HCT116 (cell line): ENCODE data around the gene USP15. TPM values are rescaled to one million over a fixed set of nuclear protein-coding genes. Genes with fewer than 3 reads are reported as not detected.

ENCODE experiments used
- ATAC-seq: fragments of 200-7000 bp; cut with Tn5 transposase; 2 replicates; pipeline ENCODE4 v1.9.1; 2020; ENCODE audit warnings: mild to moderate bottlenecking, moderate library complexity
- BruUV-seq: library from RNA; stranded (reverse); fragments of 400-500 nt; replicated peaks from 2 replicates; lab custom pipeline; 2021; lab: Mats Ljungman, UMichigan
- CTCF ChIA-PET: fragments of 300-600 bp; sonication (Branson Sonifier 250); formaldehyde crosslinking; loops from one replicate; lab custom pipeline; 2021; ENCODE audit warnings: antibody characterized with exemption; lab: Charles Lee
- POLR2A ChIA-PET: fragments of 300-600, 350-600 bp; sonication (Branson Sonifier 250); formaldehyde crosslinking; loops from one replicate; lab custom pipeline; 2021; ENCODE audit warnings: antibody characterized with exemption; lab: Charles Lee
- RAD21 ChIA-PET, 2 experiments: fragments of 300-600 bp; sonication (Branson Sonifier 250); formaldehyde crosslinking; loops; one replicate each; lab custom pipeline; 2023; ENCODE audit warnings: low total read pairs in 2 of 2; ENCODE audit not compliant: uncharacterized antibody in 2 of 2, unreplicated experiment in 2 of 2, low non-redundant PET in 1 of 2; lab: Charles Lee
- DNase-seq: peaks from one replicate; pipeline ENCODE4 v3.0.0-alpha.2; 2010; ENCODE audit warnings: low read depth, low spot score
- H2AFZ ChIP-seq: fragments of 200-600 bp; shearing (Covaris generic), sonication (generic); 2 replicates; pipeline ENCODE4 v1.6.1; 2017; ENCODE audit warnings: low read depth, mixed run types, mixed read lengths, antibody characterized with exemption, low read length; ENCODE audit not compliant: poor library complexity, severe bottlenecking
- H3K27ac ChIP-seq: 2 replicates; pipeline ENCODE4 v1.5.1; 2012; ENCODE audit warnings: low read depth, low read length
- H3K27me3 ChIP-seq: fragments of 200-600 bp; sonication (generic); 2 replicates; pipeline ENCODE4 v1.6.1; 2016; ENCODE audit warnings: mixed run types, low read length, mixed read lengths; ENCODE audit not compliant: insufficient read depth
- H3K36me3 ChIP-seq, 2 experiments: fragments of 200-500 bp in 1 of 2; fragments of 200-600 bp in 1 of 2; sonication (Bioruptor generic) in 1 of 2; sonication (generic) in 1 of 2; 2 replicates each; pipeline versions ENCODE4 v1.5.1 to v1.6.1; 2014 to 2016; ENCODE audit warnings: low read length in 2 of 2, inconsistent platforms in 1 of 2, mixed read lengths in 1 of 2, mixed run types in 1 of 2; ENCODE audit not compliant: insufficient read depth in 2 of 2, control insufficient read depth in 1 of 2
- H3K4me1 ChIP-seq, 2 experiments: fragments of 200-600 bp in 1 of 2; sonication (generic) in 1 of 2; 2 replicates each; pipeline versions ENCODE4 v1.5.1 to v1.6.1; 2012 to 2017; ENCODE audit warnings: low read length in 2 of 2, inconsistent platforms in 1 of 2, mild to moderate bottlenecking in 1 of 2, mixed read lengths in 1 of 2, mixed run types in 1 of 2, moderate library complexity in 1 of 2; ENCODE audit not compliant: insufficient read depth in 2 of 2, control insufficient read depth in 1 of 2
- H3K4me2 ChIP-seq: fragments of 200-600 bp; sonication (generic); 2 replicates; pipeline ENCODE4 v1.6.1; 2017; ENCODE audit warnings: mixed run types, low read length, mixed read lengths
- H3K4me3 ChIP-seq, 2 experiments: fragments of 200-600 bp in 1 of 2; sonication (generic) in 1 of 2; replicated peaks in 1 of 2; 2 replicates each; pipeline ENCODE4 v1.5.1; 2011 to 2016; ENCODE audit warnings: low read length in 2 of 2, control low read depth in 1 of 2, low read depth in 1 of 2, mild to moderate bottlenecking in 1 of 2, mixed read lengths in 1 of 2, mixed run types in 1 of 2
- H3K79me2 ChIP-seq: fragments of 200-600 bp; sonication (generic); 2 replicates; pipeline ENCODE4 v1.6.1; 2017; ENCODE audit warnings: mild to moderate bottlenecking, mixed run types, low read length, moderate library complexity, mixed read lengths; ENCODE audit not compliant: insufficient read depth
- H3K9ac ChIP-seq: fragments of 200-600 bp; sonication (generic); 2 replicates; pipeline ENCODE4 v1.6.1; 2016; ENCODE audit warnings: low read length, mixed read lengths
- H3K9me2 ChIP-seq: fragments of 200-600 bp; sonication (generic), shearing (Covaris generic); 2 replicates; pipeline ENCODE4 v1.6.1; 2017; ENCODE audit warnings: mixed run types, mild to moderate bottlenecking, moderate library complexity; ENCODE audit not compliant: insufficient read depth
- H3K9me3 ChIP-seq, 2 experiments: fragments of 200-500 bp in 1 of 2; fragments of 200-600 bp in 1 of 2; sonication (Bioruptor generic) in 1 of 2; sonication (generic) in 1 of 2; 2 replicates each; pipeline ENCODE4 v1.6.1; 2014 to 2017; ENCODE audit warnings: low read length in 2 of 2, mixed read lengths in 2 of 2, inconsistent platforms in 1 of 2, low read depth in 1 of 2, mild to moderate bottlenecking in 1 of 2, mixed run types in 1 of 2, moderate library complexity in 1 of 2; ENCODE audit not compliant: control insufficient read depth in 1 of 2, insufficient read depth in 1 of 2
- H4K20me1 ChIP-seq: fragments of 200-600 bp; sonication (generic), shearing (Covaris generic); 2 replicates; pipeline ENCODE4 v1.6.1; 2017; ENCODE audit warnings: mixed run types, mild to moderate bottlenecking, moderate library complexity; ENCODE audit not compliant: insufficient read depth
- CBX3 ChIP-seq: IDR thresholded peaks from 2 replicates; pipeline ENCODE4 v1.6.1; 2012; ENCODE audit warnings: low read depth
- CEBPB ChIP-seq: IDR thresholded peaks from 2 replicates; pipeline ENCODE4 v1.6.1; 2012; ENCODE audit warnings: low read depth
- EGR1 ChIP-seq: IDR thresholded peaks from 2 replicates; pipeline ENCODE4 v1.6.1; 2012; ENCODE audit warnings: low read depth
- ELF1 ChIP-seq: IDR thresholded peaks from 2 replicates; pipeline ENCODE4 v1.6.1; 2012; ENCODE audit warnings: low read depth, borderline replicate concordance
- EZH2phosphoT487 ChIP-seq: fragments of 200-600 bp; IDR thresholded peaks from 2 replicates; pipeline ENCODE4 v1.6.1; 2018; ENCODE audit warnings: antibody characterized with exemption, borderline replicate concordance
- POLR2A ChIP-seq: IDR thresholded peaks from 2 replicates; pipeline ENCODE4 v1.7.0; 2011; ENCODE audit warnings: borderline replicate concordance; ENCODE audit not compliant: insufficient read depth, insufficient read length; ENCODE audit errors: extremely low read depth
- POLR2AphosphoS5 ChIP-seq: IDR thresholded peaks from 2 replicates; pipeline ENCODE4 v1.6.1; 2011; ENCODE audit warnings: mild to moderate bottlenecking, low read depth, low read length, moderate library complexity
- RAD21 ChIP-seq: IDR thresholded peaks from 2 replicates; pipeline ENCODE4 v1.6.1; 2012; ENCODE audit warnings: low read depth, mild to moderate bottlenecking
- SP1 ChIP-seq: IDR thresholded peaks from 2 replicates; pipeline ENCODE4 v1.6.1; 2012; ENCODE audit warnings: low read depth
- YY1 ChIP-seq: IDR thresholded peaks from 2 replicates; pipeline ENCODE4 v1.6.1; 2011; ENCODE audit warnings: low read length, low read depth, moderate library complexity, mild to moderate bottlenecking; ENCODE audit not compliant: insufficient replicate concordance; ENCODE audit errors: extremely low read depth
- ZFX ChIP-seq: fragments of 450-650 bp; IDR thresholded peaks from 2 replicates; pipeline ENCODE4 v1.6.1; 2017
- ZNF274 ChIP-seq: fragments of 200-500 bp; sonication (Bioruptor generic); IDR thresholded peaks from 2 replicates; pipeline ENCODE4 v1.6.1; 2014; ENCODE audit warnings: mild to moderate bottlenecking, low read depth, low read length, inconsistent platforms
- intact Hi-C: fragments of 100-400 bp; cut with micrococcal nuclease; formaldehyde crosslinking; loops from 2 replicates; pipeline ENCODE4 v1.10.0; 2022
- total RNA-seq: library from RNA; stranded (reverse); gene quantifications from one replicate; pipeline ENCODE4 v1.2.1, GENCODE V29; 2021; ENCODE audit not compliant: unreplicated experiment
- TF ChIP-seq, protein P1 (sequence below): IDR thresholded peaks from 2 replicates; pipeline ENCODE4 v1.6.1; 2012; ENCODE audit warnings: low read depth
- TF ChIP-seq, protein P2 (sequence below): IDR thresholded peaks from 2 replicates; pipeline ENCODE4 v1.6.1; 2012
- TF ChIP-seq, protein P3 (sequence below): IDR thresholded peaks from 2 replicates; pipeline ENCODE4 v1.6.1; 2012
- TF ChIP-seq, protein P4 (sequence below), 3 experiments: fragments of 200-600 bp in 1 of 3; sonication (generic) in 1 of 3; IDR thresholded peaks in 2 of 3; conservative IDR thresholded peaks in 1 of 3; 2 replicates each; pipeline ENCODE4 v1.5.1; 2012 to 2017; ENCODE audit warnings: low read depth in 2 of 3, low read length in 2 of 3, antibody characterized with exemption in 1 of 3, borderline replicate concordance in 1 of 3, control low read depth in 1 of 3, mild to moderate bottlenecking in 1 of 3, mixed read lengths in 1 of 3, mixed run types in 1 of 3, moderate library complexity in 1 of 3; ENCODE audit not compliant: insufficient read depth in 1 of 3

Gene USP15
- total RNA-seq, 1 experiment from 2014 or later: 49.5 TPM

- Histone ChIP-seq H3K27ac (no peak overlapping the region), H3K9me3 (no peaks in the 10 kb centered on the region), H3K4me2 (no peak overlapping the region), H3K27me3 (no peaks in the 10 kb centered on the region), H4K20me1 (peaks cover 40% of the 10 kb centered on the region), H3K79me2 (peaks cover 100% of the 10 kb centered on the region), H2AFZ (no peak overlapping the region), H3K9me2 (no peaks in the 10 kb centered on the region), H3K4me3 (no peak overlapping the region), H3K9ac (no peak overlapping the region), H3K36me3 (no peaks in the 10 kb centered on the region), H3K4me1 (peaks cover 0 to 10% of the 10 kb centered on the region in 2 experiments; a peak in 1 of 4 replicates)
- ATAC-seq: no peak
- intact Hi-C loops: no loop called here
- CTCF ChIA-PET: no interaction called here
- no peak for DNase-seq
- RAD21 ChIA-PET: no interaction called here
- BruUV-seq: no TSS peak
- no peak for TF ChIP-seq ZNF274
- no peak for TF ChIP-seq CEBPB
- TF ChIP-seq, protein P1, sequence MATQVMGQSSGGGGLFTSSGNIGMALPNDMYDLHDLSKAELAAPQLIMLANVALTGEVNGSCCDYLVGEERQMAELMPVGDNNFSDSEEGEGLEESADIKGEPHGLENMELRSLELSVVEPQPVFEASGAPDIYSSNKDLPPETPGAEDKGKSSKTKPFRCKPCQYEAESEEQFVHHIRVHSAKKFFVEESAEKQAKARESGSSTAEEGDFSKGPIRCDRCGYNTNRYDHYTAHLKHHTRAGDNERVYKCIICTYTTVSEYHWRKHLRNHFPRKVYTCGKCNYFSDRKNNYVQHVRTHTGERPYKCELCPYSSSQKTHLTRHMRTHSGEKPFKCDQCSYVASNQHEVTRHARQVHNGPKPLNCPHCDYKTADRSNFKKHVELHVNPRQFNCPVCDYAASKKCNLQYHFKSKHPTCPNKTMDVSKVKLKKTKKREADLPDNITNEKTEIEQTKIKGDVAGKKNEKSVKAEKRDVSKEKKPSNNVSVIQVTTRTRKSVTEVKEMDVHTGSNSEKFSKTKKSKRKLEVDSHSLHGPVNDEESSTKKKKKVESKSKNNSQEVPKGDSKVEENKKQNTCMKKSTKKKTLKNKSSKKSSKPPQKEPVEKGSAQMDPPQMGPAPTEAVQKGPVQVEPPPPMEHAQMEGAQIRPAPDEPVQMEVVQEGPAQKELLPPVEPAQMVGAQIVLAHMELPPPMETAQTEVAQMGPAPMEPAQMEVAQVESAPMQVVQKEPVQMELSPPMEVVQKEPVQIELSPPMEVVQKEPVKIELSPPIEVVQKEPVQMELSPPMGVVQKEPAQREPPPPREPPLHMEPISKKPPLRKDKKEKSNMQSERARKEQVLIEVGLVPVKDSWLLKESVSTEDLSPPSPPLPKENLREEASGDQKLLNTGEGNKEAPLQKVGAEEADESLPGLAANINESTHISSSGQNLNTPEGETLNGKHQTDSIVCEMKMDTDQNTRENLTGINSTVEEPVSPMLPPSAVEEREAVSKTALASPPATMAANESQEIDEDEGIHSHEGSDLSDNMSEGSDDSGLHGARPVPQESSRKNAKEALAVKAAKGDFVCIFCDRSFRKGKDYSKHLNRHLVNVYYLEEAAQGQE: no peak
- TF ChIP-seq, protein P2, sequence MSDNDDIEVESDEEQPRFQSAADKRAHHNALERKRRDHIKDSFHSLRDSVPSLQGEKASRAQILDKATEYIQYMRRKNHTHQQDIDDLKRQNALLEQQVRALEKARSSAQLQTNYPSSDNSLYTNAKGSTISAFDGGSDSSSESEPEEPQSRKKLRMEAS: no peak
- no peak for TF ChIP-seq POLR2AphosphoS5
- TF ChIP-seq, protein P3, sequence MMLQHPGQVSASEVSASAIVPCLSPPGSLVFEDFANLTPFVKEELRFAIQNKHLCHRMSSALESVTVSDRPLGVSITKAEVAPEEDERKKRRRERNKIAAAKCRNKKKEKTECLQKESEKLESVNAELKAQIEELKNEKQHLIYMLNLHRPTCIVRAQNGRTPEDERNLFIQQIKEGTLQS: no peak
- no peak for TF ChIP-seq CBX3
- TF ChIP-seq RAD21: no peak
- no peak for TF ChIP-seq EGR1
- TF ChIP-seq ZFX: no peak
- no peak for TF ChIP-seq YY1
- TF ChIP-seq SP1: no peak
- no peak for TF ChIP-seq POLR2A
- TF ChIP-seq, protein P4, sequence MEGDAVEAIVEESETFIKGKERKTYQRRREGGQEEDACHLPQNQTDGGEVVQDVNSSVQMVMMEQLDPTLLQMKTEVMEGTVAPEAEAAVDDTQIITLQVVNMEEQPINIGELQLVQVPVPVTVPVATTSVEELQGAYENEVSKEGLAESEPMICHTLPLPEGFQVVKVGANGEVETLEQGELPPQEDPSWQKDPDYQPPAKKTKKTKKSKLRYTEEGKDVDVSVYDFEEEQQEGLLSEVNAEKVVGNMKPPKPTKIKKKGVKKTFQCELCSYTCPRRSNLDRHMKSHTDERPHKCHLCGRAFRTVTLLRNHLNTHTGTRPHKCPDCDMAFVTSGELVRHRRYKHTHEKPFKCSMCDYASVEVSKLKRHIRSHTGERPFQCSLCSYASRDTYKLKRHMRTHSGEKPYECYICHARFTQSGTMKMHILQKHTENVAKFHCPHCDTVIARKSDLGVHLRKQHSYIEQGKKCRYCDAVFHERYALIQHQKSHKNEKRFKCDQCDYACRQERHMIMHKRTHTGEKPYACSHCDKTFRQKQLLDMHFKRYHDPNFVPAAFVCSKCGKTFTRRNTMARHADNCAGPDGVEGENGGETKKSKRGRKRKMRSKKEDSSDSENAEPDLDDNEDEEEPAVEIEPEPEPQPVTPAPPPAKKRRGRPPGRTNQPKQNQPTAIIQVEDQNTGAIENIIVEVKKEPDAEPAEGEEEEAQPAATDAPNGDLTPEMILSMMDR (IDR thresholded peaks at IDR 0.05 in 2 of 3, conservative IDR thresholded peaks at IDR 0.05 in 1 of 3; ENCODE audit: borderline replicate concordance in 1 of 3, insufficient read depth in 1 of 3, low read depth in 2 of 3, low read length in 2 of 3): no peak
- no peak for TF ChIP-seq EZH2phosphoT487
- no peak for TF ChIP-seq ELF1
- POLR2A ChIA-PET: no interaction called here
Observed at GRCh38 chr12:62270384-62270783, 10.2 kb downstream of the USP15 start.
